ENCODE results near the gene ACOX1.

ACOX1 gene

GRCh38 chr17:75893305-75894048 is 85.5 kb downstream of the ACOX1 start:
- TF ChIP-seq CTCF (IDR thresholded peaks at IDR 0.05; ENCODE audit: low read depth, low read length) = no peak
- no peak for DNase-seq (ENCODE audit: extremely low read depth, low read depth)

- DNase-seq (ENCODE audit: extremely low read depth, low read depth) = no peak
- no peak for TF ChIP-seq CTCF (IDR thresholded peaks at IDR 0.05; ENCODE audit: low read depth, low read length)
These were observed 86.3 kb downstream of the ACOX1 start for GRCh38 chr17:75892556-75893224.

- no peak for TF ChIP-seq CTCF (IDR thresholded peaks at IDR 0.05; ENCODE audit: low read depth, low read length)
- DNase-seq (ENCODE audit: extremely low read depth, low read depth) = no peak
These were observed 87.1 kb downstream of the ACOX1 start for GRCh38 chr17:75891605-75892555.
